Neural cell (in vitro differentiated cells): Measurements from ENCODE around the gene ZC3H14. TPM values are rescaled to one million over a fixed set of nuclear protein-coding genes. Genes with fewer than 3 reads are reported as not detected.

ENCODE experiments used
- H2AFZ ChIP-seq: fragments of 200-600, 300-800 bp; sonication (generic), shearing (Covaris generic); 2 replicates; pipeline ENCODE4 v1.6.0; 2014; ENCODE audit warnings: low read depth, mild to moderate bottlenecking, antibody characterized with exemption, low read length, moderate library complexity
- H3F3A ChIP-seq: fragments of 200-600 bp; shearing (Covaris generic); 2 replicates; pipeline ENCODE4 v1.6.1; 2016; ENCODE audit warnings: mild to moderate bottlenecking, moderate library complexity, mixed read lengths, antibody characterized with exemption, low read length; ENCODE audit not compliant: insufficient read depth, poor library complexity, severe bottlenecking
- H3K27ac ChIP-seq: fragments of 200-600, 300-800 bp; sonication (generic), shearing (Covaris generic); 2 replicates; pipeline ENCODE4 v1.5.1; 2014; ENCODE audit warnings: mild to moderate bottlenecking, low read length, moderate library complexity
- H3K27me3 ChIP-seq: fragments of 300-800, 200-600 bp; sonication (generic), shearing (Covaris generic); 2 replicates; pipeline ENCODE4 v1.6.0; 2014; ENCODE audit warnings: mild to moderate bottlenecking, low read depth, low read length, moderate library complexity; ENCODE audit not compliant: insufficient read depth
- H3K36me3 ChIP-seq: fragments of 300-800, 200-600 bp; sonication (generic), shearing (Covaris generic); 2 replicates; pipeline ENCODE4 v1.5.1; 2014; ENCODE audit warnings: mild to moderate bottlenecking, antibody characterized with exemption, low read length, moderate library complexity; ENCODE audit not compliant: insufficient read depth
- H3K4me2 ChIP-seq: fragments of 300-800, 200-600 bp; sonication (generic), shearing (Covaris generic); 2 replicates; pipeline ENCODE4 v1.6.0; 2014; ENCODE audit warnings: mild to moderate bottlenecking, low read length
- H3K4me3 ChIP-seq: fragments of 300-800, 200-600 bp; sonication (generic), shearing (Covaris generic); 2 replicates; pipeline ENCODE4 v1.5.1; 2014; ENCODE audit warnings: mild to moderate bottlenecking, low read length, moderate library complexity
- H3K79me2 ChIP-seq: fragments of 200-600 bp; shearing (Covaris generic); replicated peaks from 2 replicates; pipeline ENCODE4 v1.6.0; 2014; ENCODE audit warnings: mild to moderate bottlenecking, low read length, moderate library complexity; ENCODE audit not compliant: insufficient read depth
- H3K9ac ChIP-seq: fragments of 300-800, 200-600 bp; sonication (generic), shearing (Covaris generic); 2 replicates; pipeline ENCODE4 v1.6.1; 2016; ENCODE audit warnings: mild to moderate bottlenecking, low read length, mixed read lengths
- H3K9me2 ChIP-seq: fragments of 200-600 bp; shearing (Covaris generic); 2 replicates; pipeline ENCODE4 v1.6.1; 2016; ENCODE audit warnings: mild to moderate bottlenecking, low read length, mixed read lengths; ENCODE audit not compliant: insufficient read depth
- H3K9me3 ChIP-seq: fragments of 200-600, 300-800 bp; sonication (generic), shearing (Covaris generic); 2 replicates; pipeline ENCODE4 v1.6.1; 2016; ENCODE audit warnings: mild to moderate bottlenecking, mixed run types, low read length, moderate library complexity, mixed read lengths
- H4K20me1 ChIP-seq: fragments of 200-600 bp; shearing (Covaris generic); 2 replicates; pipeline ENCODE4 v1.6.1; 2016; ENCODE audit warnings: mild to moderate bottlenecking, mixed run types; ENCODE audit not compliant: insufficient read depth
- EP300 ChIP-seq: fragments of 450-650 bp; conservative IDR thresholded peaks from 2 replicates; pipeline ENCODE4 v1.6.1; 2014; ENCODE audit warnings: antibody characterized with exemption, mild to moderate bottlenecking, moderate library complexity; ENCODE audit not compliant: poor library complexity, severe bottlenecking
- EZH2 ChIP-seq: fragments of 200-600, 300-800 bp; shearing (Covaris generic), sonication (generic); IDR thresholded peaks from 2 replicates; pipeline ENCODE4 v1.6.1; 2014; ENCODE audit warnings: antibody characterized with exemption, low read length, borderline replicate concordance, mild to moderate bottlenecking; ENCODE audit not compliant: insufficient read depth, poor library complexity, severe bottlenecking
- MXI1 ChIP-seq: fragments of 450-650 bp; conservative IDR thresholded peaks from 2 replicates; pipeline ENCODE4 v1.6.1; 2014; ENCODE audit warnings: antibody characterized with exemption, mild to moderate bottlenecking; ENCODE audit not compliant: poor library complexity, severe bottlenecking
- POLR2AphosphoS5 ChIP-seq: IDR thresholded peaks from 2 replicates; pipeline ENCODE4 v1.6.1; 2012
- RAD21 ChIP-seq: fragments of 450-650 bp; conservative IDR thresholded peaks from 2 replicates; pipeline ENCODE4 v1.6.1; 2014; ENCODE audit warnings: antibody characterized with exemption, mild to moderate bottlenecking, moderate library complexity
- SMC3 ChIP-seq: fragments of 450-650 bp; conservative IDR thresholded peaks from 2 replicates; pipeline ENCODE4 v1.6.1; 2014; ENCODE audit warnings: antibody characterized with exemption, mild to moderate bottlenecking, moderate library complexity; ENCODE audit not compliant: poor library complexity
- TAF1 ChIP-seq: IDR thresholded peaks from 2 replicates; pipeline ENCODE4 v1.6.1; 2012; ENCODE audit warnings: low read depth
- polyA plus RNA-seq: library from polyadenylated mRNA; depleted of rRNA; stranded (reverse); fragments of >200 nt; gene quantifications from 2 replicates; pipeline ENCODE4 v1.2.3, GENCODE V29; 2014
- TF ChIP-seq, protein P1 (sequence below): fragments of 450-650 bp; IDR thresholded peaks from 2 replicates; pipeline ENCODE4 v1.5.1; 2014; ENCODE audit warnings: antibody characterized with exemption, mild to moderate bottlenecking, moderate library complexity; ENCODE audit not compliant: poor library complexity, severe bottlenecking
- TF ChIP-seq, protein P2 (sequence below): IDR thresholded peaks from 2 replicates; pipeline ENCODE4 v1.6.1; 2012; ENCODE audit warnings: borderline replicate concordance

Gene ZC3H14
- polyA plus RNA-seq, 1 donor from 2014 or later: 70.5 TPM

DNA sequence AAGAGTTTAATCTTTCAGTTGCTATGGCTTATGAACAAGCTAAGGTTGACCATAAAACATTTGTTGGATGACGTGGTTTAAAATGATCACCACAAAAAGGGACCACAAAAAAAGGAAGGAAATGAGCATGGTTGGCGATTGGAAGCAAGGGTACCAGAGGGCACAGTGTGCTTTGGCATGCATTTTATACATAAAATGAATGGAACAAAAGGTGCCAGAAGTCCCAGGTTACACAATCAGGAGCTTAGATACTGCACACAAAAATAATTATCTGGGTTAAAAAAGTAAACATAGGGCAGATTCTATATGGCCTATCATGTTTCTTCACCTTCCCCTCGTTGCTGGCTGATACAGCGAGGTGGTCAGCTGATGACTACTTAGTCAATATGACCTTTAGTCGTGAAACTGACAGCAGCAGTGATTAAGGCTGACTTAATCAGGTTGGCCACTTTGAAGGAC is 50.7 kb downstream of the ZC3H14 start:
- no peak overlapping the region for H3K27ac ChIP-seq
- no peak overlapping the region for H3K4me2 ChIP-seq

GRCh38 chr14:88614218-88614907 is 51.5 kb downstream of the ZC3H14 start:
- Histone ChIP-seq H3K27me3 (no peaks in the 10 kb centered on the region), H3K9me2 (no peaks in the 10 kb centered on the region), H3K9ac (no peak overlapping the region), H3K79me2 (no peaks in the 10 kb centered on the region), H3K4me3 (no peak overlapping the region), H3K27ac (no peak overlapping the region), H2AFZ (no peak overlapping the region), H3K36me3 (peaks cover 18% of the 10 kb centered on the region), H3K9me3 (no peaks in the 10 kb centered on the region), H3F3A (no peaks in the 10 kb centered on the region), H4K20me1 (no peaks in the 10 kb centered on the region), H3K4me2 (no peak overlapping the region)
- TF ChIP-seq TAF1 (no peak), SMC3 (no peak), EZH2 (no peak), EP300 (no peak), MXI1 (no peak), RAD21 (no peak), POLR2AphosphoS5 (no peak)
- TF ChIP-seq, protein P1, sequence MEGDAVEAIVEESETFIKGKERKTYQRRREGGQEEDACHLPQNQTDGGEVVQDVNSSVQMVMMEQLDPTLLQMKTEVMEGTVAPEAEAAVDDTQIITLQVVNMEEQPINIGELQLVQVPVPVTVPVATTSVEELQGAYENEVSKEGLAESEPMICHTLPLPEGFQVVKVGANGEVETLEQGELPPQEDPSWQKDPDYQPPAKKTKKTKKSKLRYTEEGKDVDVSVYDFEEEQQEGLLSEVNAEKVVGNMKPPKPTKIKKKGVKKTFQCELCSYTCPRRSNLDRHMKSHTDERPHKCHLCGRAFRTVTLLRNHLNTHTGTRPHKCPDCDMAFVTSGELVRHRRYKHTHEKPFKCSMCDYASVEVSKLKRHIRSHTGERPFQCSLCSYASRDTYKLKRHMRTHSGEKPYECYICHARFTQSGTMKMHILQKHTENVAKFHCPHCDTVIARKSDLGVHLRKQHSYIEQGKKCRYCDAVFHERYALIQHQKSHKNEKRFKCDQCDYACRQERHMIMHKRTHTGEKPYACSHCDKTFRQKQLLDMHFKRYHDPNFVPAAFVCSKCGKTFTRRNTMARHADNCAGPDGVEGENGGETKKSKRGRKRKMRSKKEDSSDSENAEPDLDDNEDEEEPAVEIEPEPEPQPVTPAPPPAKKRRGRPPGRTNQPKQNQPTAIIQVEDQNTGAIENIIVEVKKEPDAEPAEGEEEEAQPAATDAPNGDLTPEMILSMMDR: no peak
- TF ChIP-seq, protein P2, sequence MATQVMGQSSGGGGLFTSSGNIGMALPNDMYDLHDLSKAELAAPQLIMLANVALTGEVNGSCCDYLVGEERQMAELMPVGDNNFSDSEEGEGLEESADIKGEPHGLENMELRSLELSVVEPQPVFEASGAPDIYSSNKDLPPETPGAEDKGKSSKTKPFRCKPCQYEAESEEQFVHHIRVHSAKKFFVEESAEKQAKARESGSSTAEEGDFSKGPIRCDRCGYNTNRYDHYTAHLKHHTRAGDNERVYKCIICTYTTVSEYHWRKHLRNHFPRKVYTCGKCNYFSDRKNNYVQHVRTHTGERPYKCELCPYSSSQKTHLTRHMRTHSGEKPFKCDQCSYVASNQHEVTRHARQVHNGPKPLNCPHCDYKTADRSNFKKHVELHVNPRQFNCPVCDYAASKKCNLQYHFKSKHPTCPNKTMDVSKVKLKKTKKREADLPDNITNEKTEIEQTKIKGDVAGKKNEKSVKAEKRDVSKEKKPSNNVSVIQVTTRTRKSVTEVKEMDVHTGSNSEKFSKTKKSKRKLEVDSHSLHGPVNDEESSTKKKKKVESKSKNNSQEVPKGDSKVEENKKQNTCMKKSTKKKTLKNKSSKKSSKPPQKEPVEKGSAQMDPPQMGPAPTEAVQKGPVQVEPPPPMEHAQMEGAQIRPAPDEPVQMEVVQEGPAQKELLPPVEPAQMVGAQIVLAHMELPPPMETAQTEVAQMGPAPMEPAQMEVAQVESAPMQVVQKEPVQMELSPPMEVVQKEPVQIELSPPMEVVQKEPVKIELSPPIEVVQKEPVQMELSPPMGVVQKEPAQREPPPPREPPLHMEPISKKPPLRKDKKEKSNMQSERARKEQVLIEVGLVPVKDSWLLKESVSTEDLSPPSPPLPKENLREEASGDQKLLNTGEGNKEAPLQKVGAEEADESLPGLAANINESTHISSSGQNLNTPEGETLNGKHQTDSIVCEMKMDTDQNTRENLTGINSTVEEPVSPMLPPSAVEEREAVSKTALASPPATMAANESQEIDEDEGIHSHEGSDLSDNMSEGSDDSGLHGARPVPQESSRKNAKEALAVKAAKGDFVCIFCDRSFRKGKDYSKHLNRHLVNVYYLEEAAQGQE: no peak

More for the DNA sequence above, 50.7 kb downstream of the ZC3H14 start:
- no peaks in the 10 kb centered on the region for H3K27me3 ChIP-seq
- no peaks in the 10 kb centered on the region for H4K20me1 ChIP-seq
- H3K36me3 ChIP-seq: peaks cover 18% of the 10 kb centered on the region
- no peak overlapping the region for H3K9ac ChIP-seq
- H3K79me2 ChIP-seq: no peaks in the 10 kb centered on the region
- H3F3A ChIP-seq: no peaks in the 10 kb centered on the region
- H2AFZ ChIP-seq: no peak overlapping the region
- H3K4me3 ChIP-seq: no peak overlapping the region
- no peaks in the 10 kb centered on the region for H3K9me2 ChIP-seq
- H3K9me3 ChIP-seq: no peaks in the 10 kb centered on the region
- no peak for TF ChIP-seq MXI1
- TF ChIP-seq RAD21: no peak
- TF ChIP-seq EP300: no peak
- no peak for TF ChIP-seq TAF1
- no peak for TF ChIP-seq SMC3
- TF ChIP-seq POLR2AphosphoS5: no peak
- TF ChIP-seq, protein P1: no peak
- TF ChIP-seq EZH2: no peak
- TF ChIP-seq, protein P2: no peak
